ENCODE measurements around the gene RESP18. TPM values are rescaled to one million over a fixed set of nuclear protein-coding genes. Genes with fewer than 3 reads are reported as not detected.

The RESP18 gene
- total RNA-seq, 6 experiments from 2014 or later: not detected

DNA sequence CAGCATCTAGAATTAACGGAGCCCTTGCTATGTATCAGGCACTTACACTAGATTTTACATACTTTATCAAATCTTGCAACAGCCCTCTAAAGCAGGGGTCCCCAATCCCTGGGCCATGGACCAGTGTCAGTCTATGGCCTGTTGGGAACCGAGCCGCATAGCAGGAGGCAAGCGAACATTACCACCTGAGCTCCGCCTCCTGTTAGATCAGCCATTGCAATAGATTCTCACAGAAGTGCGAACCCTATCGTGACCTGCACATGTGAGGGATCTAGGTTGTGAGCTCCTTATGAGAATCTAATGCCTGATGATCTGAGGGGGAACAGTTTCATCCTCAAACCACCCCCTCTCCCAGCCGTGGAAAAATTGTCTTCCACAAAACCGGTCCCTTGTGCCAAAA, 39.9 kb downstream of the RESP18 start:
- 73% methylated on average over 6 of the region's 9 CpGs for WGBS (ENCODE audit: insufficient coverage, low coverage, low lambda C conversion rate, missing lambda C conversion rate)
- no peaks in the 10 kb centered on the region for H3K9me3 ChIP-seq
- ATAC-seq: no peak
- H3K27ac ChIP-seq: no peak overlapping the region
- H3K36me3 ChIP-seq: no peaks in the 10 kb centered on the region
- H3K4me1 ChIP-seq: peaks cover 0 to 2% (median 0%) of the 10 kb centered on the region in 4 donors
- intact Hi-C loops (cut with DNase I): loop anchor here in 1 of 2 donors (10.0 kb wide), 2 partner anchors 68 to 268 kb away; partner anchors contain the start of genes ANKZF1 and ATG9A
- no peak for TF ChIP-seq POLR2A (IDR thresholded peaks at IDR 0.05)
- TF ChIP-seq, protein P1, sequence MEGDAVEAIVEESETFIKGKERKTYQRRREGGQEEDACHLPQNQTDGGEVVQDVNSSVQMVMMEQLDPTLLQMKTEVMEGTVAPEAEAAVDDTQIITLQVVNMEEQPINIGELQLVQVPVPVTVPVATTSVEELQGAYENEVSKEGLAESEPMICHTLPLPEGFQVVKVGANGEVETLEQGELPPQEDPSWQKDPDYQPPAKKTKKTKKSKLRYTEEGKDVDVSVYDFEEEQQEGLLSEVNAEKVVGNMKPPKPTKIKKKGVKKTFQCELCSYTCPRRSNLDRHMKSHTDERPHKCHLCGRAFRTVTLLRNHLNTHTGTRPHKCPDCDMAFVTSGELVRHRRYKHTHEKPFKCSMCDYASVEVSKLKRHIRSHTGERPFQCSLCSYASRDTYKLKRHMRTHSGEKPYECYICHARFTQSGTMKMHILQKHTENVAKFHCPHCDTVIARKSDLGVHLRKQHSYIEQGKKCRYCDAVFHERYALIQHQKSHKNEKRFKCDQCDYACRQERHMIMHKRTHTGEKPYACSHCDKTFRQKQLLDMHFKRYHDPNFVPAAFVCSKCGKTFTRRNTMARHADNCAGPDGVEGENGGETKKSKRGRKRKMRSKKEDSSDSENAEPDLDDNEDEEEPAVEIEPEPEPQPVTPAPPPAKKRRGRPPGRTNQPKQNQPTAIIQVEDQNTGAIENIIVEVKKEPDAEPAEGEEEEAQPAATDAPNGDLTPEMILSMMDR (IDR thresholded peaks at IDR 0.05): no peak
- no peak for DNase-seq
- H3K4me3 ChIP-seq: no peak overlapping the region
- no peaks in the 10 kb centered on the region for H3K27me3 ChIP-seq

DNA sequence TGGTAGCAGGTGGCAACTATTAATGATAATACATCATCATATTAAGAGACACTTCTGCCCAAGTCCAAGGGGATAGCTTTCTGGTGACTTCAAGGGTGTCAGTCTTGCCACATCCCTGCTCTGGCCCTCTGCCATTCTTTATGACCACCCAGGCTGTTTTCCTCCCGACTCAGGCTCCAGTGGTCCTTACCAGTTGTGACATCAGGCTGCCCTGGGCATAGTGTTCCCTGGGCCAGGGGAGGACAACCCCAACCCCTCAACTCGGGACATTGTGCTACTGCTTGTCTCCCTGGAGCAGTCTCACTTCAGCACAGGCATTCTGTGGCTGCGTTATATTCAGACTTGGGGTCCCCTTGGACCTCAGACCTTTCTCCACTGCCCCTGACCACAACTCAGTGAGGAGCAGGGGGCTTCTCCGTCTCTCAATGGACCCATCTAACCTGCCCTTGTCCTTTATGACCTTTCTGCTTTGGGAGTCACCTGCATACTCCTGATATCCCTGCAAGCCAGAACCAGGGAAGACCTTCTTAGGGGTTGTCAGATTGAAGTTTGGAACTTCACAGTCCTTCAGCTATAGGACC, 40.5 kb downstream of the RESP18 start:
- H3K9me3 ChIP-seq: no peaks in the 10 kb centered on the region
- no peak overlapping the region for H3K4me3 ChIP-seq
- no peaks in the 10 kb centered on the region for H3K36me3 ChIP-seq
- peaks cover 0 to 2% (median 0%) of the 10 kb centered on the region in 4 donors for H3K4me1 ChIP-seq
- intact Hi-C loops (cut with DNase I): loop anchor here in 1 of 2 donors (10.0 kb wide), 2 partner anchors 67 to 267 kb away; partner anchors contain the start of genes ANKZF1 and ATG9A
- DNase-seq (no peak), ATAC-seq (no peak)
- H3K27ac ChIP-seq: no peak overlapping the region
- no peaks in the 10 kb centered on the region for H3K27me3 ChIP-seq
- TF ChIP-seq, protein P1 (IDR thresholded peaks at IDR 0.05): no peak
- no peak for TF ChIP-seq POLR2A (IDR thresholded peaks at IDR 0.05)
- WGBS (ENCODE audit: insufficient coverage, low coverage, low lambda C conversion rate, missing lambda C conversion rate): 53% methylated on average over 2 of the region's 4 CpGs

DNA sequence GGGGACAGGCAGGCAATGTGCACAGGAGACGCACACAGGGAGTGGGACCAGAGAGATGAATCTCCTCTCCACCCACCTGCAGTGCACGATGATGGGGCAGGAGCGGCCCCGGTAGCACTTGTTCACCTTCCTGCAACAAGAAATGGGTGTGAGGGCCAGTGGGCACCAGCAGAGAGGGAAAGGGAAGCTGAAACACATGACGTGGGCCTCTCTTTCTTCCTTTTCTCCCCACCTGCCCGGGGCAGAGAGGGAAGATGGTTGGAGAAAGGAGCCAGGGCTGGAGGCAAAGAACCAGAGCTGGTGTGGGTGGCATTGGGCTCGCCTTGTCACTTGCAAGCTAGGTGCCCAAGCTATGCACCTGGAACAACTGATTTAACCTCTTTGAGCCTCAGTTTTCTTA, 41.1 kb downstream of the RESP18 start:
- intact Hi-C loops (cut with DNase I): loop anchor here in 1 of 2 donors (10.0 kb wide), 2 partner anchors 67 to 267 kb away; partner anchors contain the start of genes ANKZF1 and ATG9A
- Histone ChIP-seq H3K27ac (no peak overlapping the region), H3K27me3 (no peaks in the 10 kb centered on the region), H3K4me1 (peaks cover 0 to 2% (median 0%) of the 10 kb centered on the region in 4 donors), H3K9me3 (no peaks in the 10 kb centered on the region), H3K4me3 (no peak overlapping the region), H3K36me3 (no peaks in the 10 kb centered on the region)
- DNase-seq (no peak), ATAC-seq (no peak)
- no peak for TF ChIP-seq POLR2A (IDR thresholded peaks at IDR 0.05)
- TF ChIP-seq, protein P1 (IDR thresholded peaks at IDR 0.05): no peak
- WGBS (ENCODE audit: insufficient coverage, low coverage, low lambda C conversion rate, missing lambda C conversion rate): 70% methylated on average over 2 of the region's 7 CpGs

DNA sequence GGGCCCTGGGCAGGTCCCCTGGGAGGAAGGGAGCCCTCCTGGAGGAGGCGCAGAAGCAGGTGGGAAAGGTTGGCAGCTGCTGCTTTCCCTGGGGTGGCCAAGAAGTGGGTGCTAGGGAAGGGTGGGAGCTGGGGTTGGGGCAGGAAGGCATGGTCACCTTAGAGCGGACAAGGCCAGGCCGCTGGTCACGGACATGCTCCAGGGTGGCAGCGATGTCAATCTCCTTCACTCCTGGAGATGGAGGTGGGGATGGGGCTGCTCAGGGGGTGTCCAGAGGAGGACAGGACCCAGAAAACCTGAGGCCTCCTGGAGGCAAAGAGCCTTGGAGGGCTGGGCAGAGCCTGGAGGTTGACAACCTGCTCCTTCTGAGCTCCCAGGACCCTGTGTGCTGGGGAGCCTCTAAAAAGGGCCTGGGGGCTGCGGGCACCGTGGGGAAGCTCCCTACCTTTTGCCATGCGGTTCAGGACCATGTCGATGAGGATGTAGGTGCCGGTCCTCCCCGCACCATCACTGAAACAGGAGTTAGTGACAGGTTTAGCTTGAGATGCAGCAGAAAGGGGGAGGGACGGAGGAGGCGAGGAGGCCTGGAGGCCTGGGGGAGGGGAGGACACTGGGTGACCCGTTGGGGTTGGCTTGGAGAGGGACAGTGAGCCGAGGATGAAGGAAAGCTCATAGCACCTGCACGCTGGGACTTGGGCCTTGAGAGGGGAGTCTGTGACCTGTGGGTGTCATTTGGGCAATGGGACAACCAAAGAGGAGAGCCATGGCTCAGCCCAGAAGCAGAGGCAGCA, 42.0 kb downstream of the RESP18 start:
- DNase-seq: no peak
- H3K9me3 ChIP-seq: no peaks in the 10 kb centered on the region
- no peak overlapping the region for H3K27ac ChIP-seq
- TF ChIP-seq, protein P1 (IDR thresholded peaks at IDR 0.05): no peak
- no peak for TF ChIP-seq POLR2A (IDR thresholded peaks at IDR 0.05)
- H3K4me1 ChIP-seq: peaks cover 0 to 2% (median 0%) of the 10 kb centered on the region in 4 donors
- H3K4me3 ChIP-seq: no peak overlapping the region
- H3K27me3 ChIP-seq: no peaks in the 10 kb centered on the region
- intact Hi-C loops (cut with DNase I): loop anchor here in 1 of 2 donors (10.0 kb wide), 2 partner anchors 66 to 266 kb away; partner anchors contain the start of genes ANKZF1 and ATG9A
- ATAC-seq: no peak
- H3K36me3 ChIP-seq: peaks cover 0 to 2% (median 0%) of the 10 kb centered on the region in 4 donors
- WGBS (ENCODE audit: insufficient coverage, low coverage, low lambda C conversion rate, missing lambda C conversion rate): 26% methylated on average over 3 of the region's 16 CpGs

All from right lobe of liver (tissue), 6 donors.